Mesenteric fat pad (tissue), 1 donor: ENCODE results near the gene PRR35. TPM values are rescaled to one million over a fixed set of nuclear protein-coding genes. Genes with fewer than 3 reads are reported as not detected.

Experiments used
- DNase-seq: peaks from one replicate; pipeline ENCODE4 v3.0.0-alpha.2; 2020; ENCODE audit warnings: low spot score
- total RNA-seq: library from RNA; stranded (reverse); fragmentation: NEBNext Ultra II Directional; extraction: Animal tissue kit (Norgen Biotek cat#: 25700); gene quantifications from one replicate; pipeline ENCODE4 v1.2.1, GENCODE V29; 2021
- donor health status: DM: yes; HTN: yes; CAD: no.

The PRR35 gene
- total RNA-seq, 1 donor from 2014 or later, result not detected

GRCh38 chr16:578232-578869 is 18.2 kb downstream of the PRR35 start:
- DNase-seq, result no peak

- DNase-seq, result no peak
Measured at GRCh38 chr16:578870-579405, 18.7 kb downstream of the PRR35 start.

- no peak for DNase-seq
Measured at GRCh38 chr16:580141-580945, 20.1 kb downstream of the PRR35 start.

GRCh38 chr16:580946-581498 is 20.8 kb downstream of the PRR35 start:
- DNase-seq, result no peak

- DNase-seq, result no peak
Measured at GRCh38 chr16:582218-582613, 22.0 kb downstream of the PRR35 start.

- no peak for DNase-seq
Measured at GRCh38 chr16:582614-583331, 22.6 kb downstream of the PRR35 start.

- no peak for DNase-seq
Measured at GRCh38 chr16:583470-583814, 23.2 kb downstream of the PRR35 start.

- no peak for DNase-seq
Measured at GRCh38 chr16:583815-584591, 23.8 kb downstream of the PRR35 start.

GRCh38 chr16:585351-585750 is 25.2 kb downstream of the PRR35 start:
- no peak for DNase-seq

GRCh38 chr16:586047-586644 is 26.0 kb downstream of the PRR35 start:
- no peak for DNase-seq

- no peak for DNase-seq
Measured at GRCh38 chr16:586645-587590, 26.7 kb downstream of the PRR35 start.

- no peak for DNase-seq
Measured at GRCh38 chr16:588639-588888, 28.4 kb downstream of the PRR35 start.

GRCh38 chr16:588889-589657 is 28.9 kb downstream of the PRR35 start:
- peak; percentile 99 for DNase-seq

- peak; percentile 99 for DNase-seq
Measured at GRCh38 chr16:589658-590187, 29.5 kb downstream of the PRR35 start, which contains the start of gene RAB40C. TSS of gene RAB40C (plus strand) at chr16:590066. CDS start at chr16:590292, 226 bp downstream.

GRCh38 chr16:590188-590814 is 30.1 kb downstream of the PRR35 start:
- no peak for DNase-seq

GRCh38 chr16:590815-591200 is 30.6 kb downstream of the PRR35 start:
- no peak for DNase-seq

- no peak for DNase-seq
Measured at GRCh38 chr16:591231-591630, 31.0 kb downstream of the PRR35 start.

- no peak for DNase-seq
Measured at GRCh38 chr16:591892-592517, 31.8 kb downstream of the PRR35 start.
